H1 (cell line): ENCODE measurements around the gene ACAA1. TPM values are rescaled to one million over a fixed set of nuclear protein-coding genes. Genes with fewer than 3 reads are reported as not detected.

Source experiments
- BACH1 ChIP-seq: IDR thresholded peaks from 2 replicates; pipeline ENCODE4 v1.6.1; 2012; ENCODE audit warnings: low read length, improper control_type of control experiment
- CHD1 ChIP-seq: IDR thresholded peaks from 2 replicates; pipeline ENCODE4 v1.6.1; 2012; ENCODE audit warnings: low read depth, low read length, improper control_type of control experiment
- CHD2 ChIP-seq: IDR thresholded peaks from 2 replicates; pipeline ENCODE4 v1.6.1; 2012; ENCODE audit warnings: low read length, improper control_type of control experiment
- E2F6 ChIP-seq: IDR thresholded peaks from 2 replicates; pipeline ENCODE4 v1.6.1; 2012; ENCODE audit warnings: inconsistent platforms
- EP300 ChIP-seq, 2 experiments: IDR thresholded peaks; 1 replicate in 1 of 2; 2 replicates in 1 of 2; pipeline ENCODE4 v1.6.1; 2011 to 2012; ENCODE audit warnings: low read depth in 2 of 2, low read length in 2 of 2, mild to moderate bottlenecking in 2 of 2, borderline replicate concordance in 1 of 2, inconsistent platforms in 1 of 2, moderate library complexity in 1 of 2
- GTF2F1 ChIP-seq: IDR thresholded peaks from 2 replicates; pipeline ENCODE4 v1.6.1; 2012; ENCODE audit warnings: low read depth, low read length, improper control_type of control experiment, borderline replicate concordance
- HDAC2 ChIP-seq, 2 experiments: fragments of 300-600 bp in 1 of 2; sonication (generic) in 1 of 2; IDR thresholded peaks; 2 replicates each; pipeline ENCODE4 v1.6.1; 2011 to 2012; ENCODE audit warnings: low read depth in 2 of 2, low read length in 2 of 2, mild to moderate bottlenecking in 2 of 2, moderate library complexity in 2 of 2, borderline replicate concordance in 1 of 2, inconsistent platforms in 1 of 2
- HDAC6 ChIP-seq: IDR thresholded peaks from one replicate; pipeline ENCODE4 v1.7.1; 2012; ENCODE audit warnings: low read depth, mild to moderate bottlenecking, inconsistent platforms, low read length, moderate library complexity
- JUN ChIP-seq: IDR thresholded peaks from 2 replicates; pipeline ENCODE4 v1.6.1; 2011; ENCODE audit warnings: low read depth, mild to moderate bottlenecking, improper control_type of control experiment, low read length
- JUND ChIP-seq: IDR thresholded peaks from 2 replicates; pipeline ENCODE4 v1.6.1; 2011; ENCODE audit warnings: mild to moderate bottlenecking, improper control_type of control experiment, low read length
- KDM1A ChIP-seq: fragments of 200-600, 300-600 bp; sonication (generic); IDR thresholded peaks from 2 replicates; pipeline ENCODE4 v1.7.1; 2016; ENCODE audit warnings: mild to moderate bottlenecking, low read length, borderline replicate concordance
- KDM4A ChIP-seq: IDR thresholded peaks from one replicate; pipeline ENCODE4 v1.7.1; 2012; ENCODE audit warnings: low read depth, mild to moderate bottlenecking, moderate library complexity, low read length, inconsistent platforms; ENCODE audit not compliant: severe bottlenecking
- MAFK ChIP-seq: IDR thresholded peaks from 2 replicates; pipeline ENCODE4 v1.6.1; 2012; ENCODE audit warnings: low read depth, mild to moderate bottlenecking, improper control_type of control experiment, low read length
- MAX ChIP-seq: IDR thresholded peaks from 2 replicates; pipeline ENCODE4 v1.6.1; 2012; ENCODE audit warnings: inconsistent platforms
- POLR2A ChIP-seq, 2 experiments: IDR thresholded peaks; 1 replicate in 1 of 2; 2 replicates in 1 of 2; pipeline ENCODE4 v1.6.1; 2011; ENCODE audit warnings: low read depth in 2 of 2, low read length in 2 of 2, mild to moderate bottlenecking in 2 of 2; ENCODE audit errors: control extremely low read depth in 1 of 2
- POU5F1 ChIP-seq: IDR thresholded peaks from 2 replicates; pipeline ENCODE4 v1.6.1; 2011; ENCODE audit warnings: low read depth, mild to moderate bottlenecking, low read length, moderate library complexity
- RAD21 ChIP-seq, 2 experiments: IDR thresholded peaks in 1 of 2; conservative IDR thresholded peaks in 1 of 2; 2 replicates each; pipeline ENCODE4 v1.6.1; 2011; ENCODE audit warnings: low read depth in 2 of 2, low read length in 2 of 2, improper control_type of control experiment in 1 of 2, inconsistent platforms in 1 of 2, mild to moderate bottlenecking in 1 of 2, moderate library complexity in 1 of 2
- RBBP5 ChIP-seq: IDR thresholded peaks from 2 replicates; pipeline ENCODE4 v1.7.1; 2012; ENCODE audit warnings: low read depth, mild to moderate bottlenecking, inconsistent platforms, low read length, moderate library complexity, borderline replicate concordance
- SP4 ChIP-seq: IDR thresholded peaks from 2 replicates; pipeline ENCODE4 v1.6.1; 2012; ENCODE audit warnings: low read length, inconsistent platforms
- SRF ChIP-seq: IDR thresholded peaks from 2 replicates; pipeline ENCODE4 v1.6.1; 2011; ENCODE audit warnings: mild to moderate bottlenecking, low read depth, low read length, moderate library complexity
- SUZ12 ChIP-seq: fragments of 200-600 bp; sonication (generic); IDR thresholded peaks from 2 replicates; pipeline ENCODE4 v1.6.1; 2012; ENCODE audit warnings: mild to moderate bottlenecking, inconsistent platforms, low read length, moderate library complexity, mixed read lengths
- TAF1 ChIP-seq: IDR thresholded peaks from 2 replicates; pipeline ENCODE4 v1.6.1; 2011; ENCODE audit warnings: mild to moderate bottlenecking, low read depth, low read length
- TBP ChIP-seq: IDR thresholded peaks from 2 replicates; pipeline ENCODE4 v1.6.1; 2011; ENCODE audit warnings: low read depth, low read length, improper control_type of control experiment
- TCF12 ChIP-seq: IDR thresholded peaks from 2 replicates; pipeline ENCODE4 v1.6.1; 2011; ENCODE audit warnings: low read depth, mild to moderate bottlenecking, low read length
- polyA plus RNA-seq, 7 experiments: library from polyadenylated mRNA; depleted of rRNA in 3 of 7; stranded (reverse) in 5 of 7; unstranded in 2 of 7; fragments of >200 nt in 5 of 7; fragments of 200-250 nt in 2 of 7; gene quantifications; 1 replicate in 5 of 7; 2 replicates in 1 of 7; 4 replicates in 1 of 7; pipeline versions ENCODE4 v1.2.1 to v1.2.3, GENCODE V29; 2011 to 2013; ENCODE audit warnings: missing spikeins in 2 of 7, mixed read lengths in 2 of 7
- total RNA-seq: library from RNA; stranded (reverse); fragmentation: NEBNext Ultra II Directional; extraction: Animal tissue kit (Norgen Biotek cat#: 25700); gene quantifications from 2 replicates; pipeline ENCODE4 v1.2.1, GENCODE V29; 2021

Gene ACAA1
- total and polyA plus RNA-seq, 2 of the 8 experiments (the other 6 are each of a cell fraction or from before 2014, with no cell fraction given), result 23.1 to 34.8 TPM

- TF ChIP-seq CHD2 (peak; percentile 79), BACH1 (peak; percentile 65), EP300 (IDR thresholded peaks at IDR 0.05; ENCODE audit: borderline replicate concordance in 1 of 2, low read depth in 2 of 2, low read length in 2 of 2) (no peak), KDM4A (peak; percentile 73), HDAC6 (no peak), SP4 (no peak), MAFK (0 out of 2 replicates have a peak, but pooled peaks have one; percentile 13), TBP (peak; percentile 61), E2F6 (peak; percentile 40), TCF12 (no peak), GTF2F1 (no peak), KDM1A (no peak), SRF (no peak), POU5F1 (no peak), RBBP5 (no peak; the same call in 1 of the 2 replicates), MAX (peak; percentile 56), CHD1 (no peak), JUN (no peak; the same call in 1 of the 2 replicates), JUND (peak; percentile 63), HDAC2 (IDR thresholded peaks at IDR 0.05; ENCODE audit: borderline replicate concordance in 1 of 2, low read depth in 2 of 2, low read length in 2 of 2) (peak in 1 of 2 experiments; percentile 77; a peak in 1 of 4 replicates), SUZ12 (no peak), RAD21 (IDR thresholded peaks at IDR 0.05 in 1 of 2, conservative IDR thresholded peaks at IDR 0.05 in 1 of 2; ENCODE audit: low read depth in 2 of 2, low read length in 2 of 2) (no peak), POLR2A (IDR thresholded peaks at IDR 0.05; ENCODE audit: control extremely low read depth in 1 of 2, low read depth in 2 of 2, low read length in 2 of 2) (peak; percentile 77), TAF1 (peak; percentile 73)
Observed at GRCh38 chr3:38164952-38165721, 28.2 kb upstream of the ACAA1 start, which contains the start of gene OXSR1 (continued).
